ENCODE measurements around the gene TTC28.
"Not testable (repeated sequence)": the region's sequence is repeated elsewhere in the genome, so short reads cannot be mapped to it uniquely, and the experiment has no call there.

The TTC28 gene

GRCh38 chr22:28237112-28237511 is 442.5 kb downstream of the TTC28 start:
- no peak for DNase-seq (ENCODE audit: low read depth, low spot score)

- DNase-seq (ENCODE audit: low read depth, low spot score), result no peak
Observed at GRCh38 chr22:28232204-28232603, 447.4 kb downstream of the TTC28 start.

- no peak for DNase-seq (ENCODE audit: low read depth, low spot score)
Observed at GRCh38 chr22:28231441-28231840, 448.2 kb downstream of the TTC28 start.

GRCh38 chr22:28230671-28231070 is 449.0 kb downstream of the TTC28 start:
- DNase-seq (ENCODE audit: low read depth, low spot score), result no peak

GRCh38 chr22:28229566-28230485 is 449.8 kb downstream of the TTC28 start:
- no peak for DNase-seq (ENCODE audit: low read depth, low spot score)

- DNase-seq (ENCODE audit: low read depth, low spot score), result no peak
Observed at GRCh38 chr22:28223826-28224225, 455.8 kb downstream of the TTC28 start.

- no peak for DNase-seq (ENCODE audit: low read depth, low spot score)
Observed at GRCh38 chr22:28222976-28223745, 456.5 kb downstream of the TTC28 start.

GRCh38 chr22:28222571-28222970 is 457.1 kb downstream of the TTC28 start:
- no peak for DNase-seq (ENCODE audit: low read depth, low spot score)

GRCh38 chr22:28222052-28222451 is 457.6 kb downstream of the TTC28 start:
- DNase-seq (ENCODE audit: low read depth, low spot score), result no peak

GRCh38 chr22:28220626-28221363 is 458.8 kb downstream of the TTC28 start:
- DNase-seq (ENCODE audit: low read depth, low spot score), result no peak

GRCh38 chr22:28217277-28217676 is 462.4 kb downstream of the TTC28 start:
- DNase-seq (ENCODE audit: low read depth, low spot score), result no peak

- DNase-seq (ENCODE audit: low read depth, low spot score), result not testable (repeated sequence)
Observed at GRCh38 chr22:28214750-28215149, 464.9 kb downstream of the TTC28 start.

GRCh38 chr22:28209457-28209856 is 470.2 kb downstream of the TTC28 start:
- DNase-seq (ENCODE audit: low read depth, low spot score), result not testable (repeated sequence)

- no peak for DNase-seq (ENCODE audit: low read depth, low spot score)
Observed at GRCh38 chr22:28208787-28209186, 470.9 kb downstream of the TTC28 start.

GRCh38 chr22:28208036-28208435 is 471.6 kb downstream of the TTC28 start:
- DNase-seq (ENCODE audit: low read depth, low spot score), result no peak

GRCh38 chr22:28207281-28208030 is 472.2 kb downstream of the TTC28 start:
- no peak for DNase-seq (ENCODE audit: low read depth, low spot score)

GRCh38 chr22:28205926-28206325 is 473.7 kb downstream of the TTC28 start:
- DNase-seq (ENCODE audit: low read depth, low spot score), result no peak

- DNase-seq (ENCODE audit: low read depth, low spot score), result no peak
Observed at GRCh38 chr22:28204382-28204781, 475.3 kb downstream of the TTC28 start.

- no peak for DNase-seq (ENCODE audit: low read depth, low spot score)
Observed at GRCh38 chr22:28203286-28203685, 476.4 kb downstream of the TTC28 start.

- DNase-seq (ENCODE audit: low read depth, low spot score), result no peak
Observed at GRCh38 chr22:28198692-28199091, 480.9 kb downstream of the TTC28 start.

GRCh38 chr22:28191571-28191970 is 488.1 kb downstream of the TTC28 start:
- DNase-seq (ENCODE audit: low read depth, low spot score), result not testable (repeated sequence)

Data from activated CD4-positive, CD25-positive, alpha-beta regulatory T cell treated with anti-CD3 and anti-CD28 coated beads, Interleukin-2, amount 50 U/mL, for 16 hours (primary cell).